Measurements from ENCODE around the gene SPATA20.
A peak's percentile ranks its signal among the peaks of the same experiment; 100 is the strongest.

SPATA20 gene

DNA sequence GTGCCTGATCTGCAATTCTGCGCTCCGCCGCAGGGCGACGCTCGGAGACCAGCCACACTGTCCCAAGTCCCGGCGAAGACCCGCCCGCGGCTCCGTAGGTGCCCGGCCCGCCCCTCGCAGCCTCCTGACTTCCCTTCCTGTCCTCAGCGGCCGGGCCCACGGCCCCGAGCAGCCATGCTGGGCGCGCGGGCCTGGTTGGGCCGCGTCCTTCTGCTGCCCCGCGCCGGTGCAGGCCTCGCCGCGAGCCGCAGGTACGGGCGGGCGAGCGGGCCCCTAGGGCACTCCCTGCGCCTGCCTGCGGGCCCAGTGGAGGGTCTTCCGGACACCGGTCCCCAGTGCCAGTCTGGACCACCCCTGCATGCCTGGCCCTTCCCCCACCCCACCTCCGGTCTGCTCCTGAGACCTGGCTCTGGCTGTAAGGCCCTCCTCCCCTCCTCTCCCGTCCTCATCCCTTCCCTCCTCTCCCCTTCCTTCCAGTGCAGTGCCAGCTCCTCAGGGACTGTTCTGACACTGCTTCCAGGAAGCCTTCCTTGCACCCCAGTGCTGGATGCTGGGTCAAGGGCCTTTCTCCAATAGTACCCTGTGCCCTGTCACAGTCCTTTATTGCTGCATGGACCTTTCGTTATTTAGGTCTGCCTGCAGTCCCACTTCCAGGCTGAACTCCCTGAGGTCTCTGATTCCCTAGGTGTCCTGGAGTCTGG, at the start of gene SPATA20:
TSS of gene SPATA20 (plus strand) at position 140 of the 701 bp plus-strand sequence. CDS start at position 175, 35 bp downstream.
- DNase-seq: peak; percentile 98

DNA sequence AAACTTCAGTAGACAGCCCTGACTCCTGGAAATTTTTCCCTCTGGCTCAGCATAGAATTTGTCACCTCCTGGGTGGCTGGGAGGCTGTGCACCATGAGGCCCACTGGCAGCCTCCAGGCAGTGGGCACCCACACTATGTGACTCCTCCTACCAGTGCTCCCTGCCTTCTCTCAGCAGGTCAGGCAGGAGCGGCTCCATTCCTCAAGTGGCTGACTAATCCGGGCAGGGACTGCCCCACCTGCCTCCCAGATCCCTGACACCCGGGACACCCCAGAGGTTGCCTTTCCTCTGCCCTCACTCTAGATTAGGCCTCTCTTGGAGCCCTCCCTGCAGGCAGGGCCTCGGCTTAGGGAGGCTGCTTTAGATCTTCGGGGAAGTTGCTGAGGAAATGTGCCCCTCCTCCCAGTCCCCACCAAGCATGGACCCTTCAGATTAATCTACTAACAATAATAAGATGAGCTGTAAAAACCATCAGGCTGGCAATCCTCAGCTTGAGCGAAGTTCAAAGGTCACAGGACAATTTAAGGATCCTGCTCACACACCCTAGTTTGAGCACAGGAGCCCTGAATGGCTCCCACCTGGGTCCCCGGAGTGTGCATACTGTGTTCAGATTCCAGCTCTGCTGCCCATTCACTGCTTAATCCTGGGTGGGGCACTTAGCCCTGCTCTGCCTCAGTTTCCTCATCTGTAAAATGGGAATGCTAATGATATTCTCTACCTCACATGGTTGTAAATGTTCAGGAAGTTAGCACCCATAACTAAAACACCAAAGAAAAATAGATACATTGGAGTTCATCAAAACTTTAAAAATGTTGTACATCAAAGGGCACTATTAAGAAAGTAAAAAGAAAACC, 48.7 kb upstream of the SPATA20 start:
- no peak for DNase-seq

DNA sequence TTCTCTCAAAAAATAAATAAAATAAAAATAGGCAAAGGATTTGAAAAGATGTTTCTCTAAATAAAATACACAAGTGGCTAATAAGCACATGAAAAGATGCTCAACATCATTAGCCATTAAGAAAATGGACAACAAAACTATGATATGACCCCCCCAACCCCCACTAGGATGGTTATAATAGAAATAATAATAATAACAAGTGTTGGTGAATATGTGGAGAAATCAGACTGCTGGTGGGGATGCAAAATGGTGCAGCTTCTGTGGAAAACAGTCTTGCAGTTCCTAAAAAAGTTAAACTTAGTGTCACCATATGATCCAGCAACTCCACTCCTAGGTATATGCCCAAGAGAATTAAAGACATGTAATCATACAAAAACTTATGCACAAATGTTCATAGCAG, 47.7 kb upstream of the SPATA20 start:
- no peak for DNase-seq

DNA sequence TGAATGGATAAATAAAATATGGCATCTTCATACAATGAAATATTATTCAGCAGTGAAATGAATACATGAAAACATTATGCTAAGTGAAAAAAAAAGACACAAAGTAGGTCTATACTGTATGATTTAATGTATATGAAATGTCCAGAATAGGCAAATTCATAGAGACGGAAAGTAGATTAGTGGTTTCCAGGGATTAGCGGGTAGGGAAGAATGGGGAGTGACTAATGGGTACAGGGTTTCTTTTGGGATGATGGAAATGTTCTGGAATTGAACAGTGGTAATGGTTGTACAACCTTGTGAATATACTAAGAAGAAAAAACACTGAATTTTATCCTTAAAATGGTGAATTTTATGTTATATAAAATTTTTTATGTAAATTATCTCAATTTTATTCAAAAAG, 47.3 kb upstream of the SPATA20 start:
- DNase-seq: no peak

- DNase-seq: no peak
Measured at GRCh38 chr17:50501054-50501453, 45.9 kb upstream of the SPATA20 start.

DNA sequence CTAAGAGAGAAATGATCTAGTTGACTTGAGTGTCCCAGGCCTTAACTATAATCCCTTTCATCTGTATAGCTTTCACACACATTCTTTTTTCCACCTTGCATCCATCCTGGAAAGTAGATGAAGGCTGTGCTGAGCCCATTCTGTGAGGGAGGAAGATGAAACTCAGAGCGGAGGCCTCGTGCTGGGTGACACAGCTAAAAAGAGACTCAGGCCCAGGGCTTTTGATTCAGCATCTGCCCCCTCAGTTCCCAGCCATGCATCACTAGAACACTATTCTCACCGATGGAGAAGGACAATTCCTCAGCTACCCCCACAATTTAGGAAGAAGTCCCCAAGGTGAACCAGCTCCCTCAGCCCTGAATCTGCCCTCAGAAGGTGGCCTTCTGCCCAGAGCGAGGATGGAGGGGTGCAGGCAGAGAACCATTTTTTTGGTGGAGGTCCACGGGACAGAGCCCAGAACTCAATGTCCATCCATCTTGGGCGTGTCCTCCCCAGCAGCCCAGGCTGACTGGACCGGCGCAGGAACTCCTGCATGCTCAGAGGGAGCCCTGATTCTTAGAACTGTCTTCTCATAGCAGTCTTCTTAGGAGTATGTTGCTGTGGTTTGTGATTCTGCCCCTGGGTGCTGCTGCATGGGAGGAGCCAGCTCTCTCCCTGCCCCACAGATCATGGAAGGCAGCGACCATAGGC, 44.5 kb upstream of the SPATA20 start:
- DNase-seq: no peak

DNA sequence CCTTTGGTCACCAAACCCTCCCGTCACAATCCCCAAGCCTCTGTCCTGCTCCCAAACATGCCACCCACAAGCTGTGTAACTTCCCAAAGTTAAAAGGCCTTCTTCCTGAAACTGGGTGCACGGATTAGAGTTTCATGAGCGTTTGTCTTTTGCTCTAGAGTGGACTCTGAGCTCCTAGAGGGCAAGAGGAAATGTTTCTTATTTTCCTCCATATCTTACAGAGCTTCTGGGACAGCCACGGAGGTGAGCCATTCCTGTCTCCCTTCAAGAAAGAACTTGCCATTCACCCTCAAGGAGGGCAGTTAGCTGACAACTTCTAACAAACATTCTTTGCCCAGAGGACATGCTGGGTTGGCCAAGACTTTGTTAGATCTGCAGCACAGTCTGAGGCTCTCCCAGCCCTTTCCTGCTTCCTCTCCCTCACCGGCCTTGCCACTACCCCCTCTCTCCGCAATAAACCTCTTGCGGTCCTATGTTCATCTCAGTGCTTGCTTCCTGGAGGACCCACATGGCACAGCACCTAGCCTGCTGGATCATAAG, 41.3 kb upstream of the SPATA20 start:
- no peak for DNase-seq

DNA sequence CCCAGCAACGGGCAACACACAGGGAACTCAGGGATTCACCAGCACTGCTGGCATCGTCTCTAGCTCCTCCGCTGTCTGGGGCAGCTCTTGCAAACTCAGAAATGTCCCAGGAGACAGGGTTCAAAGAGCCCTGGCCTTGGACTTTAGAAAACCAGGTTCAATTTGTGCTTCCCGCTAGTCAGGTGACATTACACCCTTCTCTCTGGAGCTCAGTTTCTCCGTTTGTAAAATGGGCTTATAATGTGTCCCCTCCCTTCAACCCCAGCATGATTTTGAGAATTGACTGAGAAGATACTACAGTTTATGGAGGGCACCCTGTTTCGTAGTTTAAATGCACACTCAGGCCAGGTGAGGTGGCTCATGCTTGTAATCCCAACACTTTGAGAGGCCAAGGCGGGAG, 40.7 kb upstream of the SPATA20 start:
- DNase-seq: no peak

DNA sequence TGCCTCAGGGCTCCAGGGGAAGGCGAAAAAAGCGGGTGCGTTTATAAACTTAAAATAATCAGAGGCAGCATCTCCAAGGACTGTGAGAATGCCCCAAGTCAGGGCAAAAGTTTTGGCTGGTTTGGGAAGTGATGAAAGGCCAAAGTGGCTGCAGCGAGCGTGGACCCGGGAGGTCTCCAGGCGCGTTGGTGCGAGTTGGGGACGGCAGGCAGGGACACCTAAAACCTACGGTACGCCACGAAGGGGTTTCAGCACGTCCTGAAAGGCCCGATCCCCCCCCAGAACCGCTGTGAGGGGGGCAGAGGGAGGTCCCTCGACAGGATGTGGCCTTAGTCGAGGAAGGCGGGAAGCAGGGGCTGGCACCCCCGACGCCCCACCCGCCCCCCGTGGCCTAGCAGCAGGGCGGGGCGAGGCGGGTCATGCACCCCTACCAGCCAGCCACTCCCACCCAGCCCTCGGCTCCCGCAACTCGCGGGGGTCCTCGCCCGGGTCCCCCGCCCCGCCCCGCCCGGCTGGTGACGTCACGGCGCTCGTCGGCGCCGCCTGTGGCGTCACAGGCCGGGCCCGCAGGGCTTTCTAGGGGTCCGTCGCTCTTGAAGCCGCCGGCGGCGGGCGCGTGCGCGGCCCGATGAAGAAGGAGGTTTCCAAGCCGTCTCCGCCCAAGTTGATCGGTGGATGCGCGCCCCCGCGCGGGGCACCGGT, 39.0 kb upstream of the SPATA20 start, which contains the start of gene MYCBPAP:
TSS of gene MYCBPAP (plus strand) at position 569 of the 702 bp plus-strand sequence. CDS start 236 bp downstream, outside the sequence.
- peak; percentile 88 for DNase-seq

DNA sequence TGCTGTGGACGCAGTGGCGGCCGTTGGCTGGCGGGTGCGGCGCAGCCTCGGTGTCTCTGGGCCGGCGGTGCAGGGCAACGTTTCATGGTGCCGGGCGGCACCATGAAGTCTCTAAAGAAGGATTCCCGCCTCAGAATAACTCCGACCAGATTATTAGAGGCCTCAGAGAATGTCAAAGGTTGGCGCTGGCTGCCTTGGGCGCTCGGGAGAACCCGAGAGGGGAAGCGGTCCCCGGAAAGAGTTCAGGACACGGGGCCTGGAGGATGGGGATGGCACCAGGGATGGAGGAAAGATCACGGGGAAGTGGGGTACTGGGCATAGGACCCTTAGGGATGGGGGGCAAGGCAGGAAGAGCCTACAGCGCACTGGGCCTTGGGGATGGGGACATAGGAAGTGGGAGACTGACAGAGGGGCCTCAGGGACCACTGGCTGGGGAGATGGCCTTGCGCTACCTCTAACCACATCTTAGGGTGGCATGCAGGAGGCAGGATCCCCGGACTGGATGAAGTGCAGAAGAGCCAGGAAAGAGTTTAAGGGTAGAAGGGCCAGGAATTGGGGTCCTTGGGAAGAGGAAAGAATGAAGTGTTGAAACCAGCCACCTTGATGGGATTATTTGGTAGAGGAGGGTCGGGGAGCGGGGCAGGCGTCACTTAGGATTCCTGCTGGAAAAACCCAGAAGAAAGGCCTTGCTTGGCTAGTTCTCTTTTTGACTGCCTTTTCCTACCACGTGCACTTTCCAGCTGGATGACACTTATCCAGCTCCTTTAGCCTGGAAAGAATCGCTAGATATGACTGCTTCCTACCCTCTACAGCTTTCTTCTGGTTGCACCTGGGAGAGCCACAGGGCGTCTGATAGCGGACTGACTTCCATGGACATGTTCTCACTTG, 38.2 kb upstream of the SPATA20 start:
- DNase-seq: no peak

- no peak for DNase-seq
Measured at GRCh38 chr17:50511058-50511457, 35.9 kb upstream of the SPATA20 start.

DNA sequence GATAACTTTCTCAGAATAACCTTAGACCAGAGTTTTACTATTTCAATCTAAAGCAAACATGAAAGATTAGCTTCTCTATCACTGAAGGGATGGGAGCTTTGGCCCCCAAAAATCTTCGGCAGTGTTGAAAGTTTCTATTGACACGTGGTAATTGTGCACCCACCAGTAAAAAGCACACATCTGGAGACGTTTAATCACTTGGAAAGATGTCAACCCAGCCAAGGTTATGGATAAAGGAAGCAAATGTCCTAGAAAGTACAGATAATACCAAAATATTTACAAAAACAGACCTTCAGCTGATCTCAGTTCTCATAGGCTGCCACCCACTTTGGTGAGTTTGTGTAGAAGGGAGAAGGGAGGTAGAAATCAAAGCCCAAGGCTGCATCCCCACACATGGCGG, 33.5 kb upstream of the SPATA20 start:
- DNase-seq: no peak

DNA sequence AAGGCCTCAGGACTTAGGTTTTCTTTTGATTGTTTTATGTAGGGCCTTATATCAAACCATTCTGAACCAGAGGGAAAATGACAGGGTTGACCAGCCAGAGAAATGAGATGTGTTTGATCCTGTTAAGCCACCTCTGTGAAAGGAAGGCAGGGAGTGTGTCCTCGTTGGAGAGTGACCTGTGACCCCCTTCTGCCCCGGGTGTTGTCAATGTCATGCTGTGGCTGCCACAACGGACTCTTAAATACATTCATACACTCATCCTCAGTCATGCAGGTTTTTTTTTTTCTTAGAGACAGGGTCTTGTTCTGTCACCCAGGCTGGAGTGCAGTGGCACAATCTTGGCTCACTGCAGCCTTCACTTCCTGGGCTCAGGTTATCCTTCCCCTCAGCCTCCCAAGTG, 32.6 kb upstream of the SPATA20 start:
- DNase-seq: no peak

DNA sequence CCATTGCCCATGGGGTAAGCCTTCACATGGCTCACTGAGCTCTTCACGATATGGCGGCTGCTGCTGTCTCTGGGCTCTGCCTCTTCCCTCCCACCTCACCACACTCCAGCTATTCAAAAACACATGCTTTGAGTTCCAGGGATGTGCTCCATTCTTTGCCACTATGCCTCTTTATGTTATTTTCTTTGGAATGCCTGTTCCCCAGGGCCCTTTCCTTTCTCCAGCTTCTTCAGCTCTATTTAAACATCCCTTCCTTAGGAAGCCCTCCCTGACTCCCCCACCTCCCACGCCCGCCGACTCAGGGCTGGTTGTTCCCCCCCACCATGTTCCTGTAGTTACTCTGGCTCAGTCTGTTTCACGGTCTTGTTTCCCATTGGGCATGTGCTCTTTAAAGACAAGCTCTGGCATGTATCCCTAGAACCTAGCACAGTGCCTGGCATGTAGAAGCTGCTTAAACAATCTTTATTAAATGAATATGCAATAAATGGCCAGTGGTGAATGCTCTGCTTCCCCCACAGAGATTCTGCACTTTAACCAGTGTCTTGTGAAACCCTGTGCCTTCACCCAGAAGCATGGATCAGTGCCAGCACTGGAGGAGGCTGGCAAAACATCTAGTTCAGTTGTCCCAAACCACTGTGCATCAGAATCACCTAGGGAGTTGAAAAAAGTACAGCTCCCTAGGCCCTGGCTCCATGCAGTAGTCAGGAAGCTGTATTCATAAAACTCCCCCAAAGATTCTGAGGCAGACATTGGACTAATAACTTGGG, 31.9 kb upstream of the SPATA20 start:
- DNase-seq: peak; percentile 68

DNA sequence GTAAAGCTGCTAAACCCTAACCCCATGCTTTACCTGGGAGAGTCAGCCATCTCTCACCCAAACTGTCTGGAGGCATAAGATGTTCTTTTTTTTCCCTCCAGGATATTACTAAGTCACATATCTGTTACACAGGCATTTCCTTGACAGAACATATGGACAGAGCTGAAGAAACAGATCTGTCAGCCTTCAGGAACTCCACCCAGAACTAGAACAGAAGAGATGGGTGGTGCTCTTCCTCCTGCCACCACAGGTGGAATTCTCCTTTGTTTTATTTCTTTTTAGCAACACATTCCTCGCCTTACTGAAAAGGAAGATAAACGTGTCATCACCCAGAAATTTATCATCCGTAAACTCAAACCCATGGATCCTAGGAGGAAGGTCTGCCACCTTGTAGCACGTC, 30.0 kb upstream of the SPATA20 start:
- no peak for DNase-seq

DNA sequence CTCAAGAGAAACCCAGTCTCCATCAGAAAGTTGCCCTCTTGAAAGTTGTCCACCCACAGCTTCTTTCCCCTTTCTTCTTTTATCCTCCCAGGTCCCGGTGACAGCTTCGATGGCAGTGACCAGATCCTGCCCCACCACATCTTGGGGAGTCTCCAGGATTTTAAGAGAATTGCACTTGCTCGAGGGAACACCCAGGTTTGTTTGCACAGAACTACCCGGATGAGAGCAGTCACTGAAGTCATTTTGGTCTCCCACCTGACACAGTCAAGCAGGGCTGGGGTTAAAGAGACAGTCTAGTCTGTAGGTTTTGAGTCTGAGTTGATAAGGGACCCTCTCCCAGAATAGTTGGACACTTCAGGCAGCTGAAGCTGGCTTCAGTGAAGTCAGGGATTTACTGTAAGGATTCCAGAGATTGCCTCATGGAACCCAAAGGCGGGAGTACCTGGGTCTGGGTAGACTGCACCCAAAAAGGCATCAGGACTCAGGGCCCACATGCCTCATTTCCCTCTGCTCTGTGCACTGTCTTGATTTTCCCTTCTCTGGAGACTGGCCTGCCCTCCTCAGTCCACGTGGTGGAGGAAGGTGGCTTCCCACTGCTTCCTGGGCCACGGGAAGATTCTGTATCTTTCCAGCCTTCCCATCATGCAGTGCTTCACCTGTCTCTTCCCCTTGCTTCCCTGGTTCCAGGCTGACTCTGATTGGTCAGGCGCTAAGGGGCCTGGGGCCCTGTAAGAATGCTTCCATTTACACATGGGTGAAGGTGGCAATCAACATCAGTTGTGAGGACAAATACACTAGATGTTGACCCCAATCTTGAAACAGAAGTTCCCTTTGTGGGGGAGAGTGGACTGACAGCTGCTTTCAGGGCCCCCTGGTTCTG, 29.2 kb upstream of the SPATA20 start:
- DNase-seq: no peak

GRCh38 chr17:50518384-50519023, 28.5 kb upstream of the SPATA20 start:
- no peak for DNase-seq

DNA sequence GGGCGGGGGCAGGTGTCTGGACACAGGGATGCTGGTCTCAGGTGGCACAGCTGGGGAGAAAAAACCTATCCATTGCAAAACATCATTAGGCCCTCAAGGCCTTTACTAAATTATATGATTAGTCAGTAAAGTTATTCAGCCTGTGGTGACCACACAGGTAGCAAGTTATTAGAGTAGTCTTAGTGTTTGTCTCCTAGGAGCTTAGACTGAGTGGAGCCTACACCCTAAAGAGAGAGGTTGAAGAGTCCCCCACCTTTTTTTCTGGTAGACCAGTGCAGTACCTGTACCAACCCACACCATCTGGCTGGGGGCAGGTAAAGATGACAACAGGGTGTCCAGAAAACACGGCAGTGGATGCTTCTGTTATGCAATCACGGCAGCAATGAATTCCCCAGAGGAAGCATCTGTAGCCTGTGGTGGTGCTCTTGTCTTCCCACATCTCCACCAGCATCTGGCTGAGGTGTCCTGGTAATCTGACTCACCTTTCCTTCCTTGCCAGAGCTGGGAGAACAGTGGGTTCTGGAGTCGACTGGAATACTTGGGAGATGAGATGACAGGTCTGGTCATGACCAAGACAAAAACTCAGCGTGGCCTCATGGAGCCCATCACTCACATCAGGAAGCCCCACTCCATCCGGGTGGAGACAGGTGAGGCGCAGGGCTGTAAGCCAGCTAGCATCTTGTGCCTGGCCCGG, 27.7 kb upstream of the SPATA20 start:
- peak; percentile 90 for DNase-seq

DNA sequence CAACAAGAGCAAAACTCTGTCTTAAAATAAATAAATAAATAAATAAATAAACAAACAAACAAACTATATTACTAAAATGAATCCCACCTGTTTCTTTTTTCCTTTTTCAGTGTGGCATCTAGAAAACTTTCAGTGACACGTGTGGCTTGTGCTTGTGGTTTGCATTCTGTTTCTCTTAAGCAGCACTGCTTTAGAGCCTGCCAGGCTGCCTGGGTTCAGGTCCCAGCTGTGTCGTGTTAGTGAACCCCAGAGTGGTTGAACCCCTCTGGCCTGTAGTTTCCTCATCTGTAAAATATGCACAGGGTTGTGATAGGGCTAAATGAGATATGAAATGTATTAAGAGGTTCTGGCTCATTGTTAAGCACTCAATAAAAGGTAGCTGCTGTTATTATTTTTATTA, 26.5 kb upstream of the SPATA20 start:
- DNase-seq: no peak

Data from islet precursor cell (in vitro differentiated cells).